SJSA1 (cell line): ENCODE data around the gene CXCL12. TPM values are rescaled to one million over a fixed set of nuclear protein-coding genes. Genes with fewer than 3 reads are reported as not detected.

Experiments
- DNase-seq, 2 experiments: peaks; one replicate each; pipeline ENCODE4 v3.0.0-alpha.2; 2015 to 2020; ENCODE audit warnings: low spot score in 2 of 2, low read depth in 1 of 2
- H3K27ac ChIP-seq: fragments of 250-450 bp; sonication (Bioruptor Pico); 2 replicates; pipeline ENCODE4 v1.5.1; 2020; ENCODE audit warnings: mild to moderate bottlenecking, moderate library complexity
- H3K27me3 ChIP-seq: fragments of 250-450 bp; sonication (Bioruptor Pico); replicated peaks from 2 replicates; pipeline ENCODE4 v1.5.1; 2020; ENCODE audit warnings: mild to moderate bottlenecking, moderate library complexity
- H3K36me3 ChIP-seq: fragments of 250-450 bp; sonication (Bioruptor Pico); 2 replicates; pipeline ENCODE4 v1.5.1; 2020; ENCODE audit warnings: mild to moderate bottlenecking
- H3K4me1 ChIP-seq: fragments of 250-450 bp; sonication (Bioruptor Pico); replicated peaks from 2 replicates; pipeline ENCODE4 v1.6.1; 2021; ENCODE audit warnings: mild to moderate bottlenecking
- H3K4me3 ChIP-seq: fragments of 250-450 bp; sonication (Bioruptor Pico); 2 replicates; pipeline ENCODE4 v1.5.1; 2020; ENCODE audit warnings: mild to moderate bottlenecking
- H3K9me3 ChIP-seq: fragments of 250-450 bp; sonication (Bioruptor Pico); replicated peaks from 2 replicates; pipeline ENCODE4 v1.5.1; 2020; ENCODE audit warnings: mild to moderate bottlenecking
- total RNA-seq: library from RNA; depleted of rRNA; stranded (reverse); fragments of >200 nt; shearing (Covaris generic); gene quantifications from 2 replicates; pipeline ENCODE4 v1.2.3, GENCODE V29; 2014

CXCL12 gene
- total RNA-seq, 1 experiment from 2014 or later, result not detected

DNA sequence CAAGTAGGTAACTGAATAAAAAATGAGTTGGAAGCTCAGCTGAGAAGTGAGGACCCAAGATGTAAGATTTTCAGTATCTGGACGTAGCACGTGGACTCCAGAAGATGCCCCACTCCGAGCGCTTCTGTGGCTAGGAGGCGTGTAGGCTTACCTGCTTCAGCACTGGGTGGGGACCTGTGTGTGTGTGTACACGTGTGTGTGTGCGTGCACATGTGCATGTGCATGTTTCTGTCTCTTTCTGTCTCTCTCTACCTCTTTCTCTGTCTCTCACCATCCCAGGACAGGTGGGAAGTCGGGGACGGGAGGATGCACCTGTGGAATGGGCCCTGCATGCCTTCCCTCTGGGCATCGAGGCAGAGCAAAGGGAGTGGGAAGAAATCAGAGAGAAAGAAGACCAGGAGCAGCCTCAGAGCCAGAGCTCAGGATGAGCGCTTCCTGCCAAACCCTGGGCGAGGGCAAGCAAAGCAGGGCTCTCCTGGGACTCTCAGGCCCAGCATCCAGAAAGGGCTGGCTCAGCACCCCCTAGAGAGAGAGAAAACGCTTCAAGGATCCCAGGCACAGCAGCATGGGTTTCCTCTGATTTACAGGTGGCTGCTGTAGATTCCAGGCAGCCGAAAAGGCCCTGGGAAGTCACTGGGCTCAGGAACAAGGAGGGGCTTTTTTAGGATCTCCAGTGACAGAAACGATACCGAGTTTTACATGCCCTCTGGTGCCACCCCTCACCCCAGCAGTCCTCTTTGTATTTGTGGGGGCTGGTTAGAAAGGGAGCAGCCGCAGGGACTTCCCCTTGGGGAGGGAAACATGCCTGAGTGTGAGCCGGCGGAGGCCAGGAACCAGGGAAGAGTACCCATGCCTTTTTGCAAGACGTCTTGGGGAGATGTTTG lies 28.5 kb downstream of the CXCL12 start:
- Histone ChIP-seq H3K4me3 (no peak overlapping the region), H3K27me3 (no peaks in the 10 kb centered on the region), H3K9me3 (no peaks in the 10 kb centered on the region), H3K27ac (no peak overlapping the region), H3K4me1 (no peaks in the 10 kb centered on the region), H3K36me3 (no peaks in the 10 kb centered on the region)
- DNase-seq, result no peak

- no peaks in the 10 kb centered on the region for H3K27me3 ChIP-seq
- H3K27ac ChIP-seq, result no peak overlapping the region
- no peaks in the 10 kb centered on the region for H3K36me3 ChIP-seq
- no peak overlapping the region for H3K4me3 ChIP-seq
- no peak for DNase-seq
- H3K9me3 ChIP-seq, result no peaks in the 10 kb centered on the region
- no peaks in the 10 kb centered on the region for H3K4me1 ChIP-seq
These were observed 29.3 kb downstream of the CXCL12 start for GRCh38 chr10:44355630-44356029.

- H3K9me3 ChIP-seq, result no peaks in the 10 kb centered on the region
- no peak overlapping the region for H3K27ac ChIP-seq
- H3K36me3 ChIP-seq, result no peaks in the 10 kb centered on the region
- H3K27me3 ChIP-seq, result no peaks in the 10 kb centered on the region
- no peaks in the 10 kb centered on the region for H3K4me1 ChIP-seq
- no peak for DNase-seq
- no peak overlapping the region for H3K4me3 ChIP-seq
These were observed 30.1 kb downstream of the CXCL12 start for GRCh38 chr10:44354771-44355170.

DNA sequence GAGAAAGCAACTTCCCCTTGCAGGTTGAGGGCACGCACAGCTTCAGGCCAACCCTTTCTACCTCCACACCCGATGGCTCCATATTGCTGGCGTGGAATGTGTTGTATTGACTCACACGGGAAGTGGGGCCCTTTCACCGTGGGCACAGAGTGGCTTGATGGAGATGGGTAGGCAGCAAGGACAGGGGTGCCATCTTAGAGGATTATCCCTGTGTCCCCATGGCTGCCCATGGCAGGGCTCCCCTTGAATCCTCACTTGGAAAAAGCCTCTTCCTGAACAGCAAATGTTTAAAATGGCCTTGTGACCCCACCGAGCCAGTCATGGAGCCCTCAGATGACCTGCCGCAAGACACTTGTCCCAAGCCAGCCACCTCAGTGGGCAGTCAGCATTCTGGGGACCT lies 31.2 kb downstream of the CXCL12 start:
- Histone ChIP-seq H3K4me3 (no peak overlapping the region), H3K9me3 (no peaks in the 10 kb centered on the region), H3K36me3 (no peaks in the 10 kb centered on the region), H3K4me1 (no peaks in the 10 kb centered on the region), H3K27ac (no peak overlapping the region), H3K27me3 (no peaks in the 10 kb centered on the region)
- no peak for DNase-seq

DNA sequence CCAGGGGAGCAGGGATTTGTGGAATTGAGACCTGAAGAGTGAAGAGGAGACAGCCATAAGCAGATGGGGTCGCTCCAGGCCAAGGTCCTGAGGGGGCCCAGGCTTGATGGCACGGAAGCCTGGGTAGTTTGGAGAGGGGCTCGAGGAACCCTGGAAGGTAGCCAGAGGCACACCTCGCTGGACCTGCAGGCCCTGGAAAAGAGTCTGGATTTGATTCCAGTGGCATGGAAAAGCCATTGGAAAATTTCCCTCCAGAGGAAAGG lies 31.8 kb downstream of the CXCL12 start:
- no peak overlapping the region for H3K27ac ChIP-seq

GRCh38 chr10:44352316-44353127 lies 32.4 kb downstream of the CXCL12 start:
- H3K27ac ChIP-seq, result no peak overlapping the region

More for the DNA sequence above, 31.8 kb downstream of the CXCL12 start:
- Histone ChIP-seq H3K4me3 (no peak overlapping the region), H3K27me3 (no peaks in the 10 kb centered on the region), H3K9me3 (no peaks in the 10 kb centered on the region), H3K4me1 (no peaks in the 10 kb centered on the region), H3K36me3 (no peaks in the 10 kb centered on the region)
- DNase-seq, result no peak

DNA sequence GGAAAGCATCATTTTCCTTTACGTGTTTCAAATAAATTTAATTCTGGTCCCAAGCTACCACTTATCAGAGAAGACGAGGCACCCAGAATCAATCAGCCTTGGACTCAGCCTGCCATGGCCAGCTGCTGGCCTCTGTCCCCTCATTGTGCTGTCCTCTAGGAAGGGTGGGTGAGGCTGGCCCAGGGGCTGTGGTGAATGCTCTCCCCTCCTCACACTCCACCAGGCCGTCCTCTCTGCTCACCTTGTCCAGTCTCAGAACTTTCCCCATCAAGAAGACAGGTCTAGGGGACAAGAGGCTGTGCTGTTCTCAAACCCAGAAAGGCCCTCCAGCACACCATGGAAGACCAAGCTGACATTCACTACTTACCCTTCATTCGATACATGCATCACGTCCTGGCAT lies 36.4 kb downstream of the CXCL12 start:
- Histone ChIP-seq H3K27me3 (no peaks in the 10 kb centered on the region), H3K27ac (no peak overlapping the region), H3K9me3 (no peaks in the 10 kb centered on the region), H3K4me3 (no peak overlapping the region), H3K36me3 (no peaks in the 10 kb centered on the region), H3K4me1 (no peaks in the 10 kb centered on the region)
- no peak for DNase-seq

More at GRCh38 chr10:44352316-44353127, 32.4 kb downstream of the CXCL12 start:
- Histone ChIP-seq H3K4me1 (no peaks in the 10 kb centered on the region), H3K36me3 (no peaks in the 10 kb centered on the region), H3K9me3 (no peaks in the 10 kb centered on the region), H3K4me3 (no peak overlapping the region), H3K27me3 (no peaks in the 10 kb centered on the region)
- no peak for DNase-seq

DNA sequence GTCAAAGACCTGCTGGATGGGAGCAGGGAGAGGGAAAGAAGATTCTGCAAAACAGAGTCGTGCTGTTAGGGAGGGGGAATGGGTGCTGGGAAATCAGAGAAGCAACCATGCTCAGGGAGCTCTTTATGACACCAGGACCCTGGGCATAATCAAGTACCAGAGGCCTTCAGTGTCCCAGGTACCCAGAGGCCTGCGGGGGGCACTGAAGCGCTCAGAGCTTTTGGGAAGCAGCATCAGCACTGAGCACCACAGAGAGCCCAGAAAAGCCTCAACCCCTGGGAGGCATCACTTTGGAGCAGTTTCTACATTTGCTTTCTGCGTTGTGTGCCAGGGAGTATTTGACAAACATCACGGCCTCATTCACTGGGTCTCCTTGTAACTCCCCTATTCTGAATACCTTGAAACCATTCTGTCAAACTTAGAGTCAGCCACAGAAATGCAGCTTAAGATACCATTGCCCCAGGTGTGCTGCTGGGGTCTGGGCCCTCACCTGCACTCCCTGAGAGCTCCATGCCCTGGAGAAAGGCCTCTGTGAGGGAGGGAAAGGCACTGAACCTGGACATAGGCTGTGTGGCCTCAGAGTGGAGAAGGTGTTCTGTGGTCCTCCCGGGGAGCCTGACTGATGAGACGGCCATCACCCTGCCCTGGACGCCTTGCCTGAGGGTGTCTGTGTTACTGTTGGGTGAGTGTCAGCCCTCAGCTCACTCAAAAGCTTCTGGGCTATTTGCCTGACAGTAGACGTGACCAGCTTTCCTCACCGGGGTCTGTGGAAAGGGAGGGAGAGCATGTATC lies 37.1 kb downstream of the CXCL12 start:
- no peak overlapping the region for H3K4me3 ChIP-seq
- no peak for DNase-seq
- H3K27me3 ChIP-seq, result no peaks in the 10 kb centered on the region
- no peaks in the 10 kb centered on the region for H3K4me1 ChIP-seq
- no peak overlapping the region for H3K27ac ChIP-seq
- H3K9me3 ChIP-seq, result no peaks in the 10 kb centered on the region
- H3K36me3 ChIP-seq, result no peaks in the 10 kb centered on the region

DNA sequence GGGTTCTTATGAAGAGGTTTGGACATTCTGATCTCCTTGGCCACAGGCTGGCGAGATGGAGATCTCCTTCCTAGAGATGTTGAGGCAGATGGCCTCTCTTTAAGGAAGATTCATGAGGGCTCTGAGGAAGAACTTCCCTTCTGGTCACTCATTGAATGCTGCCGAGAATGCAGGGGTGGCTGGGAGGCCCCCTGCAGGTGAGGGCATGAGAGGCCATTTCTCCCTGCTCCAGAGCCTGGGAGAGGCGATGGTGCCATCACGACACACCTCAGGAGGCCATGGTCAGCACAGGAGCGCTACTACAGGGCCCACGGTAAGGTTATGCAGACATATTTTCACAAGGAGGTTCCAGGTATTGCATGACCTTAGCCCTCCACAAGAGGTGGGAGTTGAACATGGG lies 40.2 kb downstream of the CXCL12 start:
- no peak for DNase-seq
- H3K9me3 ChIP-seq, result no peaks in the 10 kb centered on the region
- H3K4me3 ChIP-seq, result no peak overlapping the region

GRCh38 chr10:44343843-44344242 lies 41.1 kb downstream of the CXCL12 start:
- no peaks in the 10 kb centered on the region for H3K4me1 ChIP-seq
- H3K4me3 ChIP-seq, result no peak overlapping the region
- H3K9me3 ChIP-seq, result no peaks in the 10 kb centered on the region
- no peaks in the 10 kb centered on the region for H3K27me3 ChIP-seq
- no peaks in the 10 kb centered on the region for H3K36me3 ChIP-seq
- H3K27ac ChIP-seq, result no peak overlapping the region
- no peak for DNase-seq

More for the DNA sequence above, 40.2 kb downstream of the CXCL12 start:
- Histone ChIP-seq H3K27ac (no peak overlapping the region), H3K36me3 (no peaks in the 10 kb centered on the region), H3K4me1 (no peaks in the 10 kb centered on the region), H3K27me3 (no peaks in the 10 kb centered on the region)

GRCh38 chr10:44341886-44342285 lies 43.0 kb downstream of the CXCL12 start:
- Histone ChIP-seq H3K36me3 (no peaks in the 10 kb centered on the region), H3K27me3 (no peaks in the 10 kb centered on the region), H3K27ac (no peak overlapping the region), H3K4me3 (no peak overlapping the region), H3K4me1 (no peaks in the 10 kb centered on the region), H3K9me3 (no peaks in the 10 kb centered on the region)
- DNase-seq, result no peak

GRCh38 chr10:44340557-44340956 lies 44.3 kb downstream of the CXCL12 start:
- H3K4me3 ChIP-seq, result no peak overlapping the region
- no peak for DNase-seq

GRCh38 chr10:44339218-44339617 lies 45.7 kb downstream of the CXCL12 start:
- no peak for DNase-seq
- Histone ChIP-seq H3K4me1 (no peaks in the 10 kb centered on the region), H3K27me3 (no peaks in the 10 kb centered on the region)

More at GRCh38 chr10:44340557-44340956, 44.3 kb downstream of the CXCL12 start:
- Histone ChIP-seq H3K27me3 (no peaks in the 10 kb centered on the region), H3K27ac (no peak overlapping the region), H3K36me3 (no peaks in the 10 kb centered on the region), H3K9me3 (no peaks in the 10 kb centered on the region), H3K4me1 (no peaks in the 10 kb centered on the region)

DNA sequence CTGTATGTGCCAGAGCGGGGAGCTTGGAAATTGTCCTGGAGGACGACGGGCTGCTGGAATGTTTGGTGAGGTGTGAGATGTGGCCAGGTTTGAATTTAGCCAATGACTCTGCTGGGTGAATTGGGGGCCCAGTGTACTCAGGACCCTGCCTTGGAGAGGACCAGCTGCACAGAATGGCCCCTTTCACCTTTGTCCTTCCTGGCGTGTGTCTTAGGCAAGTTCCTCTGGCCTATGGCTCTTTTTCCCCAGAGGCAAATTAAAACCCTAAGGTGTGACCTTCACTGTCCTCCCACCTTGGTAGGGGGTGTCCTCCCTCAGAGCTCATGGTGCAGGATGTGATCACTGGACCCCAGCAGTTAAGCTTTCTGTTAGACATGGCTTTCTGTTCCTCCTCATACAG lies 47.8 kb downstream of the CXCL12 start:
- Histone ChIP-seq H3K9me3 (no peaks in the 10 kb centered on the region), H3K4me1 (no peaks in the 10 kb centered on the region), H3K36me3 (no peaks in the 10 kb centered on the region), H3K27ac (no peak overlapping the region), H3K27me3 (no peaks in the 10 kb centered on the region), H3K4me3 (no peak overlapping the region)
- DNase-seq, result no peak

More at GRCh38 chr10:44339218-44339617, 45.7 kb downstream of the CXCL12 start:
- Histone ChIP-seq H3K9me3 (no peaks in the 10 kb centered on the region), H3K4me3 (no peak overlapping the region), H3K27ac (no peak overlapping the region), H3K36me3 (no peaks in the 10 kb centered on the region)
